NB4 (cell line): Measurements from ENCODE around the gene KNSTRN.

Experiments
- DNase-seq: peaks from one replicate; pipeline ENCODE4 v3.0.0; 2010; ENCODE audit warnings: low read depth
- H3K4me3 ChIP-seq: one replicate; pipeline ENCODE4 v1.5.1; 2011; ENCODE audit warnings: mild to moderate bottlenecking, low read depth, low read length, moderate library complexity
- MAX ChIP-seq: IDR thresholded peaks from 2 replicates; pipeline ENCODE4 v1.6.1; 2011; ENCODE audit warnings: low read depth, low read length
- MYC ChIP-seq: IDR thresholded peaks from 2 replicates; pipeline ENCODE4 v1.6.1; 2011; ENCODE audit warnings: low read depth, low read length
- POLR2A ChIP-seq: IDR thresholded peaks from 2 replicates; pipeline ENCODE4 v1.6.1; 2011; ENCODE audit warnings: mild to moderate bottlenecking; ENCODE audit not compliant: insufficient read length; ENCODE audit errors: extremely low read depth
- TF ChIP-seq, protein P1 (sequence below): IDR thresholded peaks from one replicate; pipeline ENCODE4 v1.5.1; 2012; ENCODE audit warnings: low read depth, low read length

Gene KNSTRN

DNA sequence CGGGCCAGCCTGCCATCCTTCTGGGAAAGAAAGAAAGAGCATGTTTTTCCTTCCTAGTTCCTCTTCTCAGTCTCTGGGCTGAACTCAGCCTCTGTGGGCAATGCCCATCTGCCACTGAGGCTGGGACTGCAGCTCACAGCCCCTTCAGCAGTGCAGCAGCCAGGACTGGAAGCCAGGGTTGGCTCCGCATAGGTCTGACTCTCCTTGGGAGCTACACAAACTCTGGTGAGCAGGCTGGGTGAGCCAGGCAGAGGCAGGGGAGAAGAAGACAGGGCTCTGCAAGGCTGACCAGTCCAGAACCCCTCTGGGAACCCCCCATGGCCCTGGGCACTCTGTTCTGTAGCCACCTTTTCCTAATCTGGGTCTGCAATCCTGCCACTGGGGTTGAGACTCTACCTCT is 20.9 kb upstream of the KNSTRN start:
- DNase-seq = no peak
- TF ChIP-seq POLR2A = no peak
- no peak for TF ChIP-seq MYC
- TF ChIP-seq, protein P1, sequence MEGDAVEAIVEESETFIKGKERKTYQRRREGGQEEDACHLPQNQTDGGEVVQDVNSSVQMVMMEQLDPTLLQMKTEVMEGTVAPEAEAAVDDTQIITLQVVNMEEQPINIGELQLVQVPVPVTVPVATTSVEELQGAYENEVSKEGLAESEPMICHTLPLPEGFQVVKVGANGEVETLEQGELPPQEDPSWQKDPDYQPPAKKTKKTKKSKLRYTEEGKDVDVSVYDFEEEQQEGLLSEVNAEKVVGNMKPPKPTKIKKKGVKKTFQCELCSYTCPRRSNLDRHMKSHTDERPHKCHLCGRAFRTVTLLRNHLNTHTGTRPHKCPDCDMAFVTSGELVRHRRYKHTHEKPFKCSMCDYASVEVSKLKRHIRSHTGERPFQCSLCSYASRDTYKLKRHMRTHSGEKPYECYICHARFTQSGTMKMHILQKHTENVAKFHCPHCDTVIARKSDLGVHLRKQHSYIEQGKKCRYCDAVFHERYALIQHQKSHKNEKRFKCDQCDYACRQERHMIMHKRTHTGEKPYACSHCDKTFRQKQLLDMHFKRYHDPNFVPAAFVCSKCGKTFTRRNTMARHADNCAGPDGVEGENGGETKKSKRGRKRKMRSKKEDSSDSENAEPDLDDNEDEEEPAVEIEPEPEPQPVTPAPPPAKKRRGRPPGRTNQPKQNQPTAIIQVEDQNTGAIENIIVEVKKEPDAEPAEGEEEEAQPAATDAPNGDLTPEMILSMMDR = no peak
- TF ChIP-seq MAX = no peak
- H3K4me3 ChIP-seq = no peak overlapping the region

DNA sequence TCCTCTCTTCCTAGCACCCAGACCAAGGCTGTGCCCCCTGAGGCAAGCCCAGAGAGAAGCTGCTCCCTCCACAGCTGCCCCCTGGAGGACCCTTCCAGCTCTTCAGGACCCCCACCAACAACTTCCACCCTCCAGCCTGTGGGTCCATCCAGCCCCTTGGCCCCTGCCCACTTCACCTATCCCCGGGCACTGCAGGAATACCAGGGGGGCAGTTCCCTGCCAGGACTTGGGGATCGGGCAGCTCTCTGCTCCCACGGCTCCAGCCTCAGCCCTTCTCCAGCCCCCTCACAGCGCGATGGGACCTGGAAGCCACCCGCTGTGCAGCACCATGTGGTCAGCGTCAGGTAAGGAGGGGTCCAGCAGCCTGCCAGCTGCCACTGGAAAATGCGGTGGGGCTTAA is 18.9 kb upstream of the KNSTRN start:
- H3K4me3 ChIP-seq = no peak overlapping the region
- TF ChIP-seq POLR2A = no peak
- TF ChIP-seq, protein P1 = no peak
- no peak for TF ChIP-seq MAX
- no peak for DNase-seq

GRCh38 chr15:40364251-40364650 is 18.3 kb upstream of the KNSTRN start:
- DNase-seq = no peak
- TF ChIP-seq POLR2A (no peak), MAX (no peak), MYC (no peak)
- TF ChIP-seq, protein P1 = no peak
- H3K4me3 ChIP-seq = no peak overlapping the region

GRCh38 chr15:40365016-40365415 is 17.5 kb upstream of the KNSTRN start:
- H3K4me3 ChIP-seq = no peak overlapping the region
- no peak for TF ChIP-seq POLR2A
- TF ChIP-seq, protein P1 = no peak
- TF ChIP-seq MAX = no peak
- no peak for TF ChIP-seq MYC
- no peak for DNase-seq

DNA sequence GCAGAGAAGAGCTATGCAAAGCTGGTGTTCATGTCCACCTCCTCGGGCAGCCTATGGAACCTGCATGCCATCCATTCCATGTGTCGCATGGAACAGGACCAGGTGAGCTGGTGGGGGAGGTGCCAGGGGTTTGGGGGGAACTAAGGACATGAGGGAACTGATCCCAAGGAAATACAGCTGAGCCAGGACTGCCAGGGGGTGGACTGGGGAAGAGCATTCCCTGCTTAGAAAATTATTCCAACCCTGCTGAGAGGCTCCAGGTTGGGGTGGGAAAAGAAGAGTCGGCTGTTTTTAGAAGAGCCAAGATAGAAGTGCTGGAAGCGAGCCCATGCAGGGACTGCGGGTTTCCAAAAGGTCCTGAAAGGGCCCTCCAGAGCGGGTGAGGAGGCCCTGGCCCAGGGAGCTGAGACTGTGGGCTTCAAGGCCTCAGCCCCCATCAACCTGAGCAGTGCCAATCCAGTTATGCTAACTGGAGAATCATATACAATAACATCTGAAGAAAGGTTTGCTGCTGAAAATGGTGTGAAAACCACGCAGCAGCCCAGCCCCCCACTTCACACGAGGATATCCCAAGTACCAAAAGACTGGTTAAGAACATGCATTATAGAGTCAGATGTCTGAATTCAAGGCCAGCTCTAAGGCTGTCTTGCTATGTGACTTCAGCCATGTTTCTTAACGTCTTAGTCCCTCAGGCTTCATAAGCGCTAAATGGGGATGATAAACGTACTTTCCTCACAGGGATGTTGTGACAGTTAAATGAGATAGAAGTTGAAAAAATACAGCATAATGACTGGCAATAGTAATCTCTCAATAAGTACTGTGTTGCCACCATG is 16.7 kb upstream of the KNSTRN start:
- TF ChIP-seq MAX (no peak), POLR2A (no peak), MYC (no peak)
- TF ChIP-seq, protein P1 = no peak
- no peak overlapping the region for H3K4me3 ChIP-seq
- no peak for DNase-seq
